ENCODE measurements around the gene SETMAR. TPM values are rescaled to one million over a fixed set of nuclear protein-coding genes. Genes with fewer than 3 reads are reported as not detected.

Gene SETMAR
- total RNA-seq, 1 donor from 2014 or later, result 14.6 TPM

Other genes with a start within 250 kb of the SETMAR start
- gene SUMF1, start 163.9 kb downstream of the SETMAR start, total RNA-seq, result 44.1 and 46.6 TPM in 2 replicates
- gene ITPR1, start 190.0 kb downstream of the SETMAR start, total RNA-seq, result 26.3 and 34.3 TPM in 2 replicates